Measurements from ENCODE around the gene SLC33A1.

SLC33A1 gene

DNA sequence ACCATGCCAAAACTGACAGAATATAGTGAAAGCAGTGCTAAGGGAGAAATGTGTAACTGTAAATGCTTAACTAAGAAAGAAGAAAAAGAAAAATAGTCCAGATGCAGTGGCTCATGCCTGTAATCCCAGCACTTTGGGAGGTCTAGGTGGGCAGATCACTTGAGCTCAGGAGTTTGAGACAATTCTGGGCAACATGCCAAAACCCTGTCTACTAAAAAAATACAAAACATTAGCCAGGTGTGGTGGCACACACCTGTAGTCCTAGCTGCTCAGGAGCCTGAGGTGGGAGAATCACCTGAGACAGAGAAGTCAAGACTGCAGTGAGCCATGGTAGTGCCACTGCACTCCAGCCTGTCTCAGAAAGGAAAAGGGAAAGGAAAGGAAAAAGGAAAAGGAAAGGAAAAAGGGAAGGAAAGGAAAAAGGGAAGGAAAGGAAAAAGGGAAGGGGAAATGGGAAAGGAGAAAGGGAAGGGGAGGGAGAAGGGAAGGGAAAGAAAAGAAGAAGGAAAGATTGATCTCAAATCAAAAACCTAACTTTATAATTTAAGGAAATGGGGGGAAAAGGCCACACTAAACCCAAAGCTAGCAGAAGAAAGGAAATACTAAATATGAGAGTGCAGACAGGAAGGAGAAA is 68.4 kb downstream of the SLC33A1 start:
- DNase-seq, result peak; percentile 67

DNA sequence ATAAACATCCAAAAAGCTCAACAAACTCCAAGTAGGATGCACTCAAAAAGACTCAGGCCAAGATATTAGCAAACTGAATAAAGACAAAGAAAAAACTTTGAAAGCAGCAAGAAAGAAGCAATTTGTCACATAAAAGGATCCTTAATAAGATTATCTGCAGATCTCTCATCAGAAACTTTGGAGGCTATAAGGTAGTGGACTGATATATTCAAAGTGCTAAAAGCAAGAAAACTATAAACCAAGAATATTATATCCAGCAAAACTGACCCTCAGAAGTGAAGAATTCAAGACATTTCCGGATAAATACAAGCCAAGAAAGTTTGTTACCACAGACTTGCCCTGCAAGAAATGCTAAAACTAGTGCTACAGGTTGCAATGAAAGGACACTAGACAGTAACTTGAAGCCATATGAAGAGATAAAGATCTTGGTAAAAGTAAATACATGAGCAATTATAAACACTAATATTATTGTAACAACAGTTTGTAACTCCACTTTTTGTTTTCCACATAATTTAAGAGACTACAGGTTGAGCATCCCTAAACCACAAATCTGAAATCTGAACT is 71.8 kb downstream of the SLC33A1 start:
- no peak for DNase-seq

DNA sequence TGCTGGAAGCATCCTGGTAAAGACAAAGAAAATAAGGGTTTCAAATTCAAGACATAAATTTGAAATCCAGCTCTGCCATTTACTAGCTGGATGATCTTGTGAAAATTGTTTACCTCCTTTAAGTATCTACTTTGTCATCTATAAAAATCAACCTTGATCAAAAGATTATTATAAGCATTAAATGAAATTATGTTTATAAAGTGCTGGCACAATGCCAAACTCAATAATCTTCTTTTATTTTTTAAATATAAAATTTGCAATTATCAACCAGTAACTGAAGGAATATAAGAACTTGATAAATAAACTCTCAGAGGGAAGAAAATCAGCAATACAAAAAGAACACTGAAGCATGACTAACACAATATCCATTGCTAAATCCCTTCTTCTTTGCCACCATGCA is 73.9 kb downstream of the SLC33A1 start:
- DNase-seq, result no peak

DNA sequence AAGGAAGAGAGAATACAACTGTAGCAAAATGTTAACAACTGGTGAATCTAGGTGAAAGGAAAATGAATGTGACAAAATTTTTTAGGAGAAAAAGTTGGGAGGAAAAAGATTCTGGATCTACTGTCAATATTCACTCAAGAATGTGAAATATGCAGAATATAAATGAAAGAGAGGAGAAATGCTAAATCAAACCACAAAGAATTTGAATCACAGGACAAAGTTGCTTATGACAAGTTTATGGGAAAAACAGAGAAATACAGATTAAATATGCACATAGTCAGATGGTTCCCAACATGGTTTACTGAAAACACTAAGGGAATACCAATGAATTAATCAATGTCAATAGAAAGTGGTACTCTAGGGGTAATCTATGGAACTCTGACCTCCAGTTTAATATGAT is 75.8 kb downstream of the SLC33A1 start:
- DNase-seq, result no peak

DNA sequence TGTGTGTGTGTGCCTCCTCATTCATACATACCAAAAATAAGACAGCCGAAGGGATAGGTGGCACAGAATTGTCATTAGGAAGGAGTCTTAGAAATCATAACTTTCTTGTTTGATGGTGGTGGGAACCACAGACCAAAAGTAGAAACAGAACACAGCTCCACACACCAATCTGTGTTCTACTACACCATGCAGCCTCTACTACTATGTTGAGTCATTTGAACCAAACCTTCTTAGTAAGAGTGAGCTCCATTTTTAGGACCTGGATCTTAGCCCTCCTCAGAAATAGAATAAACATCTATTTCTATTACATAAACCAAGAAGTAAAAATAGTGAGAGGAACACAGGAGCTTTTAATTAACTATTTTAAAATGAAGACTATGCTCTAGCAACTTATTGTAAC is 81.4 kb downstream of the SLC33A1 start:
- DNase-seq, result no peak

DNA sequence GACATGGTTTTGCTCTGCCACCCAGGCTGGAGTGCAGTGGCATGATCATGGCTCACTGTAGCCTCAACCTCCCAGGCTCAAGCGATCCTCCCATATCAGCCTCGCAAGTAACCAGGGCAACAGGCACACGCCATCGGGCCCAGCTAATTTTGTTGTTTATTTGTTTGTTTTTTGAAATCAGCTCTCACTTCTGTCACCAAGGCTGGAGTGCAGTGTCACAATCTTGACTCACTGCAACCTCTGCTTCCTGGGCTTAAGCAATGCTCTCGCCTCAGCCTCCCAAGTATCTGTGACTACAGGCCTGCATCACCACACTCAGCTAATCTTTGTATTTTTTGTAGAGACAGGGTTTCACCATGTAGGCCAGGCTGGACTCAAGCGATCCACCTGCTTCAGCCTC is 83.1 kb downstream of the SLC33A1 start:
- no peak for DNase-seq
